K562 (cell line): ENCODE measurements around the gene PRSS8. TPM values are rescaled to one million over a fixed set of nuclear protein-coding genes. Genes with fewer than 3 reads are reported as not detected.
A peak's percentile ranks its signal among the peaks of the same experiment; 100 is the strongest.

Experiments
- CBX8 ChIP-seq: fragments of 200-600 bp; sonication (generic); IDR thresholded peaks from 2 replicates; pipeline ENCODE4 v1.6.1; 2012; ENCODE audit warnings: borderline replicate concordance, mixed run types, low read depth, mild to moderate bottlenecking, moderate library complexity, mixed read lengths, low read length, control low read depth, inconsistent platforms; ENCODE audit not compliant: poor library complexity, severe bottlenecking; ENCODE audit errors: extremely low read depth
- ETV6 ChIP-seq, 3 experiments: fragments of 150-350 bp in 1 of 3; sonication (generic) in 1 of 3; formaldehyde crosslinking in 1 of 3; IDR thresholded peaks; 2 replicates each; pipeline versions ENCODE4 v1.6.1 to v1.8.0; 2014 to 2022; ENCODE audit warnings: borderline replicate concordance in 2 of 3, low read depth in 2 of 3, antibody characterized with exemption in 1 of 3, low read length in 1 of 3, mild to moderate bottlenecking in 1 of 3, missing genetic modification reagents in 1 of 3
- EWSR1 ChIP-seq: fragments of 450-650 bp; IDR thresholded peaks from 2 replicates; pipeline ENCODE4 v1.6.1; 2018; ENCODE audit warnings: borderline replicate concordance, mild to moderate bottlenecking, low read depth, moderate library complexity; ENCODE audit not compliant: partially characterized antibody
- HDAC2 ChIP-seq: fragments of 450-650 bp; IDR thresholded peaks from 2 replicates; pipeline ENCODE4 v1.6.1; 2016; ENCODE audit warnings: mild to moderate bottlenecking
- NR2C1 ChIP-seq, 2 experiments: fragments of 450-650 bp; IDR thresholded peaks; 2 replicates each; pipeline ENCODE4 v1.6.1; 2017; ENCODE audit warnings: mild to moderate bottlenecking in 2 of 2, antibody characterized with exemption in 1 of 2, inconsistent platforms in 1 of 2, missing compliant biosample characterization in 1 of 2, missing genetic modification characterization in 1 of 2
- PPARD ChIP-seq: fragments of 250-450 bp; sonication (Bioruptor Pico); IDR thresholded peaks from 2 replicates; pipeline ENCODE4 v1.8.0; 2022; ENCODE audit warnings: inconsistent platforms, mild to moderate bottlenecking, moderate library complexity
- VEZF1 ChIP-seq: fragments of 200-800 bp; sonication (Bioruptor generic); IDR thresholded peaks from 2 replicates; pipeline ENCODE4 v1.6.1; 2017; ENCODE audit warnings: missing genetic modification characterization, missing compliant biosample characterization
- ZBED1 ChIP-seq: IDR thresholded peaks from 2 replicates; pipeline ENCODE4 v1.6.1; 2014
- ZBTB11 ChIP-seq, 3 experiments: fragments of 200-800 bp in 1 of 3; fragments of 250-450 bp in 1 of 3; fragments of 450-650 bp in 1 of 3; sonication (Bioruptor Pico) in 1 of 3; sonication (Bioruptor generic) in 1 of 3; formaldehyde crosslinking in 1 of 3; IDR thresholded peaks; 2 replicates each; pipeline versions ENCODE4 v1.6.1 to v1.8.0; 2016 to 2022; ENCODE audit warnings: mild to moderate bottlenecking in 2 of 3, missing genetic modification characterization in 2 of 3, missing compliant biosample characterization in 1 of 3, moderate library complexity in 1 of 3
- ZC3H11A ChIP-seq: IDR thresholded peaks from 2 replicates; pipeline ENCODE4 v1.6.1; 2012; ENCODE audit warnings: low read depth, low read length, improper control_type of control experiment
- ZNF184 ChIP-seq: sonication (generic); formaldehyde crosslinking; IDR thresholded peaks from 2 replicates; pipeline ENCODE4 v1.5.0; 2020; ENCODE audit warnings: missing genetic modification reagents
- ZNF57 ChIP-seq: fragments of 450-650 bp; formaldehyde crosslinking; IDR thresholded peaks from 2 replicates; pipeline ENCODE4 v1.4.0; 2020; ENCODE audit warnings: mild to moderate bottlenecking, moderate library complexity
- ZNF740 ChIP-seq, 3 experiments: fragments of 200-800 bp in 1 of 3; sonication (Bioruptor generic) in 1 of 3; sonication (generic) in 1 of 3; formaldehyde crosslinking in 1 of 3; IDR thresholded peaks; 2 replicates each; pipeline versions ENCODE4 v1.6.1 to v1.8.0; 2016 to 2022; ENCODE audit warnings: mild to moderate bottlenecking in 2 of 3, missing compliant biosample characterization in 2 of 3, missing genetic modification characterization in 2 of 3, missing genetic modification reagents in 1 of 3
- polyA plus RNA-seq, 8 experiments: library from polyadenylated mRNA; depleted of rRNA in 4 of 8; stranded (reverse) in 5 of 8; unstranded in 3 of 8; fragments of >200 nt; fragmentation: Nextera tagmentation in 2 of 8; fragmentation: Illumina TruSeq in 1 of 8; extraction: Ambion mirVana in 2 of 8; extraction: Trizol in 1 of 8; gene quantifications; 2 replicates each; pipeline versions ENCODE4 v1.2.1 to v1.2.3, GENCODE V29; 2011 to 2014; ENCODE audit warnings: inconsistent platforms in 1 of 8, missing spikeins in 1 of 8
- total RNA-seq, 7 experiments: library from RNA; depleted of rRNA in 6 of 7; stranded (reverse); fragments of >200 nt in 6 of 7; fragmentation: Illumina TruSeq in 2 of 7; extraction: Trizol in 2 of 7; gene quantifications; 2 replicates each; pipeline versions ENCODE4 v1.2.1 to v1.2.3, GENCODE V29; 2011 to 2021; ENCODE audit warnings: low replicate concordance in 1 of 7

PRSS8 gene
- total and polyA plus RNA-seq, 9 of the 15 experiments (the other 6 are each of a cell fraction or from before 2014, with no cell fraction given): 0.25 to 3.9 (median 1.3) TPM; not detected in 1

- no peak for TF ChIP-seq NR2C1 (IDR thresholded peaks at IDR 0.05)
- TF ChIP-seq NR2C1 (tag; IDR thresholded peaks at IDR 0.05): 0 out of 2 replicates have a peak, but pooled peaks have one; percentile 36
- TF ChIP-seq CBX8: no peak
- peak; percentile 46; the same call in 1 of the 2 replicates for TF ChIP-seq VEZF1
- 0 out of 2 replicates have a peak, but pooled peaks have one; percentile 17 for TF ChIP-seq HDAC2
- TF ChIP-seq ZBTB11 (CRISPR knock-in tag; IDR thresholded peaks at IDR 0.05): peak in 1 of 3 experiments; percentile 83; a peak in 2 of 6 replicates
- TF ChIP-seq ETV6 (IDR thresholded peaks at IDR 0.05; ENCODE audit: borderline replicate concordance in 1 of 2, low read depth in 2 of 2, low read length in 1 of 2): peak in 1 of 2 experiments; percentile 81; a peak in 1 of 4 replicates
- no peak for TF ChIP-seq ETV6 (CRISPR knock-in tag; IDR thresholded peaks at IDR 0.05; ENCODE audit: borderline replicate concordance)
- TF ChIP-seq PPARD: no peak
- no peak for TF ChIP-seq EWSR1
- TF ChIP-seq ZNF184 (CRISPR knock-in tag): no peak
- no peak for TF ChIP-seq ZBED1
- no peak for TF ChIP-seq ZC3H11A
- TF ChIP-seq ZNF740 (CRISPR knock-in tag; IDR thresholded peaks at IDR 0.05): peak; percentile 54; the same call in 1 of the 2 replicates
- no peak for TF ChIP-seq ZNF740 (tag; IDR thresholded peaks at IDR 0.05)
- peak; percentile 86 for TF ChIP-seq ZNF57 (CRISPR knock-in tag)
These were observed 6.6 kb downstream of the PRSS8 start (continued) for GRCh38 chr16:31128711-31129567.
